Stimulated activated CD4-positive, alpha-beta T cell treated with anti-CD3 and anti-CD28 coated beads, Interleukin-4, amount 100 ng/mL, for 1 hour (primary cell): Measurements from ENCODE around the gene RAP1GAP2.
"Not testable (repeated sequence)": the region's sequence is repeated elsewhere in the genome, so short reads cannot be mapped to it uniquely, and the experiment has no call there.

Experiments
- DNase-seq: peaks from one replicate; pipeline ENCODE4 v3.0.0-alpha.2; 2020

Gene RAP1GAP2

DNA sequence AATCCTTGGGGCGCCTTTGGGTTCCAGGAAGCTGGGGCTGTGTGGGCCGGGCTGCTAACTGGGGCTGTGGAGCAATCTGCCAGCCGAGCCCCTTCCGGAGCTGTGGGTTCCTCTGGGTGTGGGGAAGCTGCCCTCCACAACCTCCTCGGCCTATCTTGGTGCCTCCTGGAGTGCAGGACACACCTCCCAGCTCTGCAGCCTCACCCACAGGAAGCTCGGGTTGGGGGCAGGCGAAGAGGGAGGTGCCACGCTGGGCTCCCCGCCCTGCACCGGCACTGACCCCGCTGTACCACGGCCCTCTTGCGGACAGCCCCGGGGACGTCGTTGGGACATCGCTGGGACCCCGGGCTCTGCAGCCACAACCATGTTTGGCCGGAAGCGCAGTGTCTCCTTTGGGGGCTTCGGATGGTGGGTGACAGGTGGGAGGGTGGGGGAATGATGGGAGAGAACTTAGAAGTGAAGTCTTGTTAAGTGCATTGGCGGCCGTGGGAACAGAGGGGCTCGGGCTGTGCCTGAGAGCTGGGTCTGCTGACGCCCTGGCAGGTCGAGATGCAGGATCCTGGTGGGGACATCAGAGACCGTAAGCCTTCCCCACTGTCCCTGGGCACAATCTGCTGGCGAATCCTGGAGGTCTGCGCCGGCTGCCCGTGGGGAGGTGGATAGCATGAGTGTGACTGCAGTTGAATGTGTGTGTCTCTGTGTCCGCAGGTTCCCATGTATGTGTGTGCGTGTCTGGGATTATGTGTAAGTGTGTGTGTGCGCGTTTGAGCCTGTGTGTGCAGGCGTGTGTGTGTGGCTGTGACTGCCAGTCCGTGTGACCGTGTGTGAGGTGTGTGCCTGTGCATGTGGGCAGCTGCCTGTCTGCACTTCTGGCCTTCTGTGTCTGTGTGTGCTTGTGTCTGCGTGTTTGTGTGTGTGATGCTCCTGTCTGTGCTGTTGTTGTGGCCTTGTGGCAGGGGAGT, at the start of gene RAP1GAP2:
Gene RAP1GAP2 (plus strand): TSS at position 275 of the 962 bp plus-strand sequence. CDS start 90 bp downstream, at position 365.
- peak; percentile 49 for DNase-seq

DNA sequence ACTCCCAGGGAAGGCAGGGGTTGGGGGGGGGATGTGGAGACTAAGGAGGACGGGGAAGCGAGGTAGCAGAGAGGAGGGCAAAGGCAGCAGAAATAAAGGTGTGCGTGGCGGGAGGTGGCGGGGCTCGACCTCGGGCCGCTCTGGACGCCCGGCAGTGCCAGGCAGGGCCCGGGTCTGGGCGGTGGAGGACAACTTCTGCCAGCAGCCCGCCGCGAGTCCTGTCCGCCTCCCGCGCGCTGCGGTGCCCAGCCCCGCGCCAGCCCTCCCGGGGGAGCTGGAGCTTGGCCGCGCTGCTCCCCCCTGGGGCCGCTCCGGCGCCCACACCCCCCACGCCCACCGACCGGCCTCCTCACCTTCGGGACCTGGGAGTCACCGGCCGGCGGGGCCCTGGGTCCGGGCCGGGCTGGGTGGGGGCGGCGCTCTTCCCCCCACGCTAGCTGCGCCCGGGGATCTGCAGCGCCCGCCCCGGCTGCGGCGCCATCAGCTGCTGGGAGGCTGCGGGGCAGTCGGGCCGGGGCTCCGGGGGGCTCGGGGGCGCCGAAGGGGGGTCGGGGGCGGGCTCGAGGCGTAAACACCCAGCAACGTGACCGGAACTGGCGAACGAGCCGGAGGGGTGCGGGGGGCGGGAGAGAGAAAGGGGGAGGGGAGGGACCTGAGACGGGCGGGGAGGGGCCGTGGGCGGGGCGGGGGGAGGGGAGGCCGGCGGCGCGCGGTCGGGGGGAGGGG, 47.0 kb upstream of the RAP1GAP2 start, which contains the start of gene CCDC92B:
Gene CCDC92B (minus strand): TSS at position 595 of the 726 bp plus-strand sequence. CDS start 14,507 bp downstream, outside the sequence.
- DNase-seq, result no peak

DNA sequence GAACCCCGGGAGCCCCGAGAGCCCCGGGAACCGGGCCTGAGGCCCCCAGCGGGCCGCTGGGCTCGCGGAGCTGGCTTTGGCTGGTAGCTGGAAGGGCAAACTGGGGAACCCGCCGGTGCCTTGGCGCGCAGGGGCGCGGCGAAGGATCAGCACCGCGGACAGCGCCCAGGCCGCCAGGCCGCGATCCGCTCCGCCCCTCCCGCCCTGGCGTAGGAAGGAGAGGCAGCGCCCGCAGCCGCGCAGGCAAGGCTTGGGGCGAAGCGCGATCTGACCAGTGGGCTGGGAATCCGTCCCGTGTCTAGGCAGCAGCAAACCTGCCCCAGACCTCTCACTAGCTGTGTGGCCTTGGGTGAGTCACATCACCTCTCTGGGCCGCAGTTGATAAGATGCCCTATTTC, 46.5 kb upstream of the RAP1GAP2 start:
- peak; percentile 75 for DNase-seq

DNA sequence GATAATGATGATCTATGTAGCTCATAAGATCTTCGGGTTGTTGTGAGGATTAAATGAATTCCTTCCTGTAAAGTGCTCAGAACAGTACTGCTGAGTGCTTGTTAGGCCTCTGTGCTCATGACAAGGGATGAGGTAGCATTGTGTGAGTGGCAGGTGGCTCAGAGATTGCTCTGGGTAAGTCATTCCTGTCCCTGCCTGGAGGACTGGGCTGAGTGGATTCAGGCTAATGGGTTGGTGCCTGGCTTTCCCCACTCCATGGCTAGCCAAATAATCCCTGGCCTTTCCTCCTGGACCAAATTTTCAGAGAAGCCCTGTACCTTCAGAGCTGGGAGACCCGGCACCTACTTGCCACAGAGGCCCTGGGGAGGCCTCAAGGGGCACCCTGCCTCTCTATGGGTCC, 45.5 kb upstream of the RAP1GAP2 start:
- DNase-seq, result no peak

DNA sequence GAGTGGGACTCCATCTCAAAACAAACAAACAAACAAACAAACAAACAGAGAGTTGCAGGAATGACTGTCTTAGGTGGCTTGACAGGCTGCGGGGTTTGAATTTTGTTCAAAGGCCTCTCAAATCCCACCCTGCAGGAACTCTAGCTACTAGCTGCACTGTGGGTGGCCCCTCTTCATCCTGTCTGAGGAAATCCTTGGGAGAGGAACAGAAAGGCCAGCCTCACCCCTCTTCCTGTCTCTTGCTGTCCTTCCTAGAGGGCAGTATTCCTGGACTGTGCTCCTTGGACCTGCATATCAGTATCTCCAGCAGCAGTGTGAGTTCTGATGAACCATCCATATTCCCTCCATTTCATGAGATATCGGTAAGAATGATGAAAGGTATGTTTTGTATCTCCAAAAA, 44.7 kb upstream of the RAP1GAP2 start:
- DNase-seq, result no peak

DNA sequence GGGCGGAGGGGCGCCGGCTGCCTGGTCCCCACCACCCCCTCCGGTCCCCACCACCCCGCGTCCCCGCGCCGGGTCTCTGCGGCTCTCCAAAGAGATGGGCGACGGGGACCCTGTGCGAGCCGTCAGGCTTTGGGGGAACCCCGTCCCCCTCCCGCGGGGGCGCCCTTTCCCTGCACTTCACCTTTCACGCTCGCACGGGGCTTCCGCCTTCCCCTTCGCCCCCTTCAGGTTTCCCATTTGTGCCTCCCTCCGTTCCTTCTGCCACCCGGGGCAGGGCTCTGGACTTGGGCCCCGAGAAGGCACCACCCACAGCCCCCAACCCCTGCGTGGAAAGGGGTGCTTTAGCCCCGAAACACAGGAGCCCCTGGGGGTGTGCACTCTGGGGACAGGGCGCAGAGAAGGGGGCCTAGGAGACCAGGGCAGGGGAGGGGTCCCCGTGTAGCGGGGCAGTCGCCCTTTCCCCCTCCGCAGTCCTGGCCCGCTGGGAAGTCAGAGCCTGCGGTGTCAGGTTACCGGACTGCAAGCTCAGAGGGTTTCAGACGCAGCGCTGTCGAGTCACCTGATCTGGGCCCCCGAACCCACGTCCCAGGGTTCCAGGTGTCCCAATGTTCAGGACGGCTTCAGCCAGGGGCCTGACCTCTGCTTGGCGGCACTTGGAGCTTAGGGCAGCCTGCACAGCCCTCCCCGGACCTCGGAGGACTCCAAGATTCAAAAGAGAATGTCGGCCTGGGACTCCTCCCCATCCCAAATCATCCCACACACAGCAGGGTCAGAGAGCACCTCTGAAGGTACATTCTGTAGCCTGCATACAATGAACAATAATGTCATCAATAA, 40.1 kb upstream of the RAP1GAP2 start:
- DNase-seq, result no peak

DNA sequence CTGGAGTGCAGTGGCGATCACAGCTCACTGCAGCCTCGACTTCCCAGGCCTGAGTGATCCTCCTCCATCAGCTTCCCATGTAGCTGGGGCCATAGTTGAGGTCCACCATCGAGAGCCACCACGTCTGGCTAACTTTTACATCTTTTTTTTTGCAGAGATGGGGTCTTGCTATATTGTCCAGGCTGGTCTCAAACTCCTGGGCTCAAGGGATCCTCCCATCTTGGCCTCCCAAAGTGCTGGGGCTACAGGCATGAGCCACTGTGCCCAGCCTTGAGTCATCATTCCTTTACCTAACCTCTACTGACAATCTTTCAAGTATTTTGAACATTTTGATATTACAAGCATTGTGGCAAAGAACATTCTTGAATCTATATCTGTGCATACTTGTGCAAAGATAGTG, 37.4 kb upstream of the RAP1GAP2 start:
- no peak for DNase-seq

DNA sequence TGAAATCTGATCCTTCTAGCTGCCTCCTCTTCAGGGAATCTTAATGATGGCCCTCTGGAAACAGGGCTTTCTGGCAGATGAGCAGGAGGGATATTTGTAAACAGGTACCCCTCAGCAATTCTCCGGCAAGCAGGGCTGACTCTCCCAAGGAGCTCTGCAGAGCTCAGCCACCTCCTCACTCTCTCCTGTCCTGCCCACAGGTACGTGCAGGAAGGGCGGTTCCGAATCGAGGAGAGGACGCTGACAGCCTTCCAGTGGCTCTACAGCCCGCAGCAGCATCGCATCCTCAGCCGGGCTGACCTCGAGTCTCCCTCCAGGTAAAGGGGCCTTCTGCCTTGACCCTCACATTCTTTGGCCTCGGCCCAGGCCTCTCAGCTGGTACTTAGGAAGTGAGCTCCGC, 26.1 kb upstream of the RAP1GAP2 start:
- DNase-seq, result no peak

DNA sequence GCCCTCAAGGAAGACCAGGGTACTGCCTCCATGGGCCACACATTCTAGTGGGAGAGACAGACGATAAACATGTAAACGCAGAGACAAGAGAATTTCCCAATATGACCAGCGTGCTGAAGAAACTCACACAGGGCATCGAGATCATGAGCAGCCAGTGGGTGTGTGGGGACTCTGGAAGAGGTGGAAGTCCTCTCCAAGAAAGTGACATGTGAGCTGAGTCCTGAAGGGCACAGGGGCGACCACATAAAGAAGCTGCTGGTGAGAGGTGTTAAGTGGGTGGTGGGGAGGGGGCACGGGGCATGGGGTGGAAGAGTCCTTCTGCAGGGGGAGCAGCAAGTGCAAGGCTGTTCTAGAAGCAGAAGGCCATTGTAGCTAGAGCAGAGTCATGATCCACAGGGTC, 21.0 kb upstream of the RAP1GAP2 start:
- no peak for DNase-seq

DNA sequence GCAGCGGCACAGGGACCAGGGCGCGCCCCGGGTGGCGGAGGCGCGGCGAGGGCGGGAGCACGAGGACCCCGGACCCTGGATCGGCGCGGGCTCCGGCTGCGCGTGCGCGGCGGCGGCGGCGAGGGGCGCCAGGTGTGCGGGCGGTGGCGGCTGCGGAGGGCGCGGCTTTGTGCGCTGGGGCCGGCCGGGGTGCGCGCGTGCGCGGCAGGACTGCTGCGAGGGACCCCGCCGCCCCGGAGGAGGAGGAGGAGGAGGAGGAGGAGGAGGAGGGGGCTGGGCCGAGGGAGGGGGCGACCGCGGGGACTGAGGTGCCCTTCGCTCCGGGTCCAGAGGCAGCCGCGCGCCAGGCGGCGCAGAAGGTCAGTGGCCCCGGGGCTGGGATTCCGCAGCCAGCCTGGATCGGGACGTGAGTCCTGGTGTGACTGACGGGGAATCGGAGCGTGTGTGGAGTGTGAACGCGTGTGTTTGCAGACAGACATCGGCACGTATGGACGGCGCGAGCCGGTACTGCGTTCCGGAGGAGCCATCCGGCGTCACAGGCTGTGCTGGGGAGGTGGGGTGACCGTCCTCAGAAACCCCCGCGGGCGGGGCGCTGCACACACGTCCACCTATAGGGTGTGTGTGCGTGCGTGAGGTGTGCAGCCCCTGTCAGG, 19.5 kb upstream of the RAP1GAP2 start:
- peak; percentile 14 for DNase-seq

DNA sequence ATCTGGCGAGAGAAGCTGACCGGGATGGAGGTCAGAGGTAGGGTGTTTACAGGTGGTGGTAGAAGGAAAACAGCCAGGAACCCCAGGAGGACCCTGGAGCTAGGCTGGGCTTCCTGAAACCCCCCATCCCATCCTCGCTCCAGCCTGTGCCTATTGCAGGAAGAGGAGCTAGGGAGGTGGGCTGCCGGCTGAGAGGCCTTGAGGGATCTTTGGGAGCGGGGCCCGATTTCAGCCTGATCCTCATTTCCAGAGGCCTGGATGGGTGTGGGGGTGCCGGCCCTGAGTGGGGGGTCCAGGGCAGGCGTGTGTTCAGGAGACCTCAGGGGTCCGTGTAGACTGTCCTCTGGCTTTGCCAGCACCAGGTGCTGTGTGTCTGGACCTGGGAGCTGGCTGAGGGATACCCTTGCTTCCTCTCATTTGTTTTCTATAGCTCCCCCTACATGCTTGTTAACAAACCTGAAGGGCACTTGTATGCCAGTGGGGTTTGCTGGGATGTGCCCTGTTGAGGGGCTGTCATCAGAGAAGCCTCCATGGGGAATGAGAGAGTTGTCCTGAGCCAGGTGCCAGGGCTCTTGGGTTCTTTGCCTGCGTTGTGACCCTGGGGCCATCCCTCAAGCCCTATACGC, 18.9 kb upstream of the RAP1GAP2 start:
- DNase-seq, result no peak

DNA sequence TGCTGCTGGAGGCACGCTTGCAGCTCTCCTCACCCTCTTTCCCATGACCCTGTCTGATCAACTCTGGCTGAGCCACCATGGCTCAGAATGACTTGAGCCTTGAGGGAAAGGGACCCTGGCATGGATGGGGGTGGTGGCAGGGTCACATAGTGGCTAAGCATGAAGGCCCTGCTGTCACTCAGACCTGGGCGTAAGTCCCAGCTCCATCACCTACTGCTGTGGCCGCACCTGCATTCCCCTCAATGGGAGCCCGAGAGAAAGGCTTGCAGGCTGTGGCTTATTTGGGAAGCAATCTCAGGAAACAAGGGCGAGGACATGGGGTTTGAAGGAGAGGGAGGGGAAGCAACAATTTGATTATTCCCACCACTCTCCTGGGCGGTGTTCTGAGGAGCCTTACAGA, 17.7 kb upstream of the RAP1GAP2 start:
- no peak for DNase-seq

DNA sequence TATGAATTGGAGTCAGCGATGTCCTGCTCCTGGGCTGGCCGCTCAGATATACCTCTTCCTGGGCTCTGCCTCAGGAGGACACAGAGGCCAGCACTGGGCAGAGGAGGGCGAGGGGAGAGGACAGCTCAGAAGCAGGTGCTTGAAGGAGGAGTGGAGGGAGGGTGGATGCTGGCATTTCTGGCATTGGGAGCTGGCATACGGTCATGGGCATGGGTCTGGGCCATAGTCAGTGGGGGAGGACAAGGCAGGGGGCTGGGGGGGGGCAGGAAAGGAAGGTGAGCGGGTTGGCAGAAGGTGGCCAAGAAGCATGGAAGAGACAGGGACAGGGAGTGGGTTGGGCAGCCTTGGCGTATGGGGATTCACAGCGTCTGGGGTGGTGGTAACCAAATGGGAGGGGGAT, 16.7 kb upstream of the RAP1GAP2 start:
- DNase-seq, result no peak

DNA sequence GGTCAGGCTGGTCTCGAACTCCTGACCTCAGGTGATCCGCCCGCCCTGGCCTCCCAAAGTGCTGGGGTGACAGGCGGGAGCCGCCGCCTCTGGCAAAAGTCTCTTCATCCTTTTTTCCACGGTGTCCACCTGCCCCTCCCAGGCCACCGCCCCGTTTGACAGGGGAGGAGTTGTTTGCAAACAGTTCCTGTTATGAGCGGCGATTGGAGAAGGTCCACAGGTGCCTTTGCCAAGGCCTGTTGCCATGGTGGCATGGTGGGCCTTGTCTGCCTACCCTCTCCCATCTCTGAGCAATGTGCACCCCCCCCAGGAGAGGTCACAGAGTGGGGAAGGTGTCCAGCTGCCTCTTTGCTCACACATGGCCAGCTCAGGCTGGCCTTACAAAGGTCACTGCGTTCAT, 16.0 kb upstream of the RAP1GAP2 start:
- DNase-seq, result no peak

DNA sequence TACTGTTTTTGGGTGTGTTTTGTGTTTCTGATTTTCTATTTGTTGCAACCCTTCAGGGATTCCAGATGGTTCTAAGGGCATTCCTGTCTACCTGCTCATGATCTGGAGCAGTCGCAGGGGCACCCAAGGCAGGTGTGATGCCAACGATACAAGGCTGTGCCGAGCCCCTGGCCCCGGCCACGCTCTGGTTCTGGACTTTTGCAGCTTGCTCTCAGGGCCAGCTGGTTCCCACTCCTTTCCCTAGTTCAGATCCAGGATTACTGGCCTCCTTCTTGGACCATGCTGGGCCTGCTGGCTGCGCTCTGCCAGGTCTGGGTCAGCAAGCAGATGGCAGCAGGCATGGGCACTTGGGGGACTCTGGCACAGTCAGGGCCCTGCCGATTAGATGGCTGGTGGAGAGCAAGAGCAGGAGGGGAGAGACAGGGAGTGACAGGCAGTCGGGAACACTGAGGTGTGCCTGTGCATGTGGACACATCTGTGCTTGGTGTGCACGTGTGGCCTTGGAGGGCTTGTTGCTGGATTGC, 15.2 kb upstream of the RAP1GAP2 start:
- no peak for DNase-seq

DNA sequence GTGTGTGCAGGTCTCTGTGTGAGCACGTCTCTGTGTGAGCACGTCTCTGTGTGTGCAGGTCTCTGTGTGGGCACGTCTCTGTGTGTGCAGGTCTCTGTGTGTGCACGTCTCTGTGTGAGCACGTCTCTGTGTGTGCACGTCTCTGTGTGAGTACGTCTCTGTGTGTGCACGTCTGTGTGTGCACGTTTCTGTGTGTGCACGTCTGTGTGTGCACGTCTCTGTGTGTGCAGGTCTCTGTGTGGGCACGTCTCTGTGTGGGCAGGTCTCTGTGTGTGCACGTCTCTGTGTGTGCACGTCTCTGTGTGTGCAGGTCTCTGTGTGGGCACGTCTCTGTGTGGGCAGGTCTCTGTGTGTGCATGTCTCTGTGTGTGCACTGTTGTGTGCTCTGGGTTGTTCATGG, 14.6 kb upstream of the RAP1GAP2 start:
- not testable (repeated sequence) for DNase-seq

DNA sequence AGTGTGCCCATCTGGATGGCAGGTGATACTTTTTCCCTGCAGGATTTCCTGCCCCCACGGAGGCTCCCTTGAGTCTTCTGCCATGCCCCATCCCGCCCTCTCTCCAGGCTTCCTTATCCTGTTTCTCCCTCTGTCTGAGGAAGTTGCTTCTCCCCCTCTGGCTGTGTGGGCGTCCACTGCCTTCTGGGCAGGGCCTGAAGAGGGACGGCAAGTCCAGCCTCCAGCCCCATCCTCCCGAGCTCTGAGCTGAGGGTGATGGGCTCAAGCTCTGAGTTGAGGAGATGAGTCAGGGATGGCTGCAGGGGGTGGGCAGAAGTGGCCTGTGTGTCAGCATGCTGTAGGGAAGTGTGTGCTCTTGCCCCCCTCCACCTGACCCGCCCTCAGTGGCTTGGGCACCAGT, 14.2 kb upstream of the RAP1GAP2 start:
- DNase-seq, result no peak

DNA sequence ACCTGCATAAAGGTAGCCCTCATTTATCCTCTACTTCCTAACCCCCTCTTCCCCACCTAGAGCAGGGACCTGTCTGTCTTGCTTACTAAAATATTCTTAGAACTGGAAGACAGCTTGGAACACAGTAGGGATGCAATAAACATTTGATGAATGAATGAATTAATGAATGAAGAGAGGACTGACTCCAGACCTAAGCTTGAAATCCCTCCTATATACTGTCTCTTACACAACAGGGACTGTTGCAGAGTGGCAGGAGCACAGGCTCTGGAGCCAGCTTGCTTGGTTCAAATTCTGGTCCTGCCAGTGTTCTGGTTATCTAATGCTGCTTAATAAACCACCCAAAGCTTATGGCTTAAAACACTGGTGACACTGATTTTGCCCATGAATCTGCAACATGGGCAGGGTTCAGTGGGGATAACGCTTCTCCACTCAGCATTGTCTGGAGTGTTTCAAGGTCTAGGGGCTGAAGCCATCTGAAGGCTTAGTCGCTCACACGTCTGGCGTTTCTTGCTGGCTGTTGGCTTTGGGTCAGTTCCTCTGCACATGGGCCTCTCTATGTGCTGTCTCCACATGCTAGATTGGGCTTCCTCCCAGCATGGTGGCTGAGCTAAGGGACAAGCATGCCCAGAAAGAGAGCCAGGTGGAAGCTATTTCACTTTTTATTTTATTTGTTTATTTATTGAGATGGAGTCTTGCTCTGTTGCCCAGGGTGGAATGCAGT, 12.8 kb upstream of the RAP1GAP2 start:
- DNase-seq, result no peak

DNA sequence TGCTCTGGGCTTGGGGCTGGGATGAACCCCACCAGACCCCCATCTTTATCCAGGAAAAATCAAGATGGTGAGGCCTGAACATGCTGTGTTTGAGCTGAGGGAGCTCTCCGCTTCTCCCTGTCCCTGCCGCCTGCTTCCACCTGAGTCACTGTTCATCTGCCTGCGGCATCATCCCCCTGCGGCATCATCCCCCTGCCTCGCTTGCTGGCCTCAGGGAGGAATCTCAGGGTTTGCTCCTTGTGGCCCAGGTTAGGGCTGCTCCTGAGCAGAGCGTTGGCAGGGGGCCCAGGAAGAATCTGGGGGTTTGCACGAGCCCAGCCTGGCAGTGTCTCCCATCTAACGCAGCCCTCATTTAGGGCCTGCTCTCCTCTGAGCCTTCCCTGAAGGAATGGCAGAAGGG, 11.4 kb upstream of the RAP1GAP2 start:
- no peak for DNase-seq

DNA sequence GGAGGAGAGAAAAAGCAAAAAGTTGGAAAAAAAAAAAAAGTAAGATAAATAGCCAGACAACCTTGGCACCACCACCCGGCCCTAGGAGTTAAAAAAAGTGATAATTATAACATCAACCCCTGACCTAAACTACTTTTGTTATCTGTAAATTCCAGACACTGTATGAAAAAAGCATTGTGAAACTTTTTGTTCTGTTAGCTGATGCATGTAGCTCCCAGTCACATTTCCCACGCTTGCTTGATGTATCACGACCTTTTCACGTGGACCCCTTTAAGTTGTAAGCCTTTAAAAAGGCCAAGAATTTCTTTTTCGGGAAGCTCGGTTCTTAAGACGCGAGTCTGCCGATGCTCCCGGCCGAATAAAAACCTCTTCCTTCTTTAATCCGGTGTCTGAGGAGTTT, 10.9 kb upstream of the RAP1GAP2 start:
- DNase-seq, result not testable (repeated sequence)
